Neural progenitor cell (in vitro differentiated cells): Measurements from ENCODE around the gene FBXO4. TPM values are rescaled to one million over a fixed set of nuclear protein-coding genes. Genes with fewer than 3 reads are reported as not detected.
"Not testable (repeated sequence)": the region's sequence is repeated elsewhere in the genome, so short reads cannot be mapped to it uniquely, and the experiment has no call there.

ENCODE experiments used
- DNase-seq: peaks from one replicate; pipeline ENCODE4 v3.0.0-alpha.2; 2016; ENCODE audit warnings: low spot score
- H2AFZ ChIP-seq: fragments of 200-600 bp; sonication (generic); replicated peaks from 2 replicates; pipeline ENCODE4 v1.6.1; 2016; ENCODE audit warnings: antibody characterized with exemption
- H3F3A ChIP-seq: fragments of 200-600 bp; sonication (generic); 2 replicates; pipeline ENCODE4 v1.6.1; 2016; ENCODE audit warnings: antibody characterized with exemption, low read depth
- H3K27ac ChIP-seq: fragments of 200-600 bp; sonication (generic); 2 replicates; pipeline ENCODE4 v1.5.1; 2016; ENCODE audit warnings: mild to moderate bottlenecking
- H3K27me3 ChIP-seq: fragments of 200-600 bp; sonication (generic); 2 replicates; pipeline ENCODE4 v1.6.1; 2016; ENCODE audit warnings: mild to moderate bottlenecking, moderate library complexity
- H3K36me3 ChIP-seq: fragments of 200-600 bp; sonication (generic); 2 replicates; pipeline ENCODE4 v1.5.1; 2016
- H3K4me1 ChIP-seq: fragments of 200-600 bp; sonication (generic); 2 replicates; pipeline ENCODE4 v1.6.1; 2016; ENCODE audit warnings: mixed run types
- H3K4me2 ChIP-seq: fragments of 200-600 bp; sonication (generic); 2 replicates; pipeline ENCODE4 v1.6.1; 2016
- H3K4me3 ChIP-seq: fragments of 200-600 bp; sonication (generic); 2 replicates; pipeline ENCODE4 v1.5.1; 2016
- H3K79me2 ChIP-seq: fragments of 200-600 bp; sonication (generic); 2 replicates; pipeline ENCODE4 v1.6.1; 2016; ENCODE audit warnings: low read depth
- H3K9ac ChIP-seq: fragments of 200-600 bp; sonication (generic); 2 replicates; pipeline ENCODE4 v1.6.1; 2016
- H3K9me3 ChIP-seq: fragments of 200-600 bp; sonication (generic); 2 replicates; pipeline ENCODE4 v1.5.1; 2016; ENCODE audit warnings: low read depth
- H4K20me1 ChIP-seq: fragments of 200-600 bp; sonication (generic); 2 replicates; pipeline ENCODE4 v1.6.1; 2016; ENCODE audit warnings: low read depth
- H3K27ac Mint-ChIP-seq: 3 replicates; pipeline ENCODE4 v1.8.0; 2021; ENCODE audit warnings: mixed read lengths
- H3K27me3 Mint-ChIP-seq: 2 replicates; pipeline ENCODE4 v1.8.0; 2022; ENCODE audit warnings: low read depth, mild to moderate bottlenecking, inconsistent platforms, moderate library complexity, mixed read lengths; ENCODE audit not compliant: insufficient read depth
- H3K36me3 Mint-ChIP-seq: 3 replicates; pipeline ENCODE4 v1.8.0; 2021; ENCODE audit warnings: mixed read lengths
- H3K4me1 Mint-ChIP-seq: 3 replicates; pipeline ENCODE4 v1.8.0; 2021; ENCODE audit warnings: mixed read lengths
- H3K4me3 Mint-ChIP-seq: 3 replicates; pipeline ENCODE4 v1.8.0; 2021; ENCODE audit warnings: mild to moderate bottlenecking, moderate library complexity, mixed read lengths
- H3K9me3 Mint-ChIP-seq: 3 replicates; pipeline ENCODE4 v1.8.0; 2020; ENCODE audit warnings: mixed read lengths
- CTCF ChIP-seq: fragments of 200-600 bp; sonication (generic); IDR thresholded peaks from 2 replicates; pipeline ENCODE4 v1.5.1; 2017; ENCODE audit warnings: antibody characterized with exemption, mild to moderate bottlenecking
- EZH2 ChIP-seq: fragments of 200-600 bp; sonication (generic); IDR thresholded peaks from 2 replicates; pipeline ENCODE4 v1.6.1; 2017; ENCODE audit warnings: antibody characterized with exemption, mild to moderate bottlenecking, moderate library complexity
- EZH2phosphoT487 ChIP-seq: fragments of 200-600 bp; sonication (generic); IDR thresholded peaks from 2 replicates; pipeline ENCODE4 v1.6.1; 2017; ENCODE audit warnings: antibody characterized with exemption
- total RNA-seq: library from RNA; depleted of rRNA; stranded (reverse); fragments of >200 nt; gene quantifications from 2 replicates; pipeline ENCODE4 v1.2.3, GENCODE V29; 2015; ENCODE audit warnings: low replicate concordance

FBXO4 gene
- total RNA-seq, 1 donor from 2014 or later, result 15.5 TPM

- peaks cover 10% of the 10 kb centered on the region for H3K4me1 ChIP-seq
Measured at GRCh38 chr5:41935544-41935943, 10.5 kb downstream of the FBXO4 start.

GRCh38 chr5:41940641-41941040, 15.6 kb downstream of the FBXO4 start:
- no peak overlapping the region for H3K4me3 ChIP-seq
- no peak overlapping the region for H3K27ac ChIP-seq
- no peaks in the 10 kb centered on the region for H3K27me3 ChIP-seq
- H3K36me3 Mint-ChIP-seq, result no peaks in the 10 kb centered on the region
- no peak overlapping the region for H3K4me3 Mint-ChIP-seq
- no peaks in the 10 kb centered on the region for H3K27me3 Mint-ChIP-seq
- no peak overlapping the region for H3K9ac ChIP-seq
- H3K36me3 ChIP-seq, result no peaks in the 10 kb centered on the region
- H3K27ac Mint-ChIP-seq, result no peak overlapping the region
- no peak overlapping the region for H2AFZ ChIP-seq
- H3K4me2 ChIP-seq, result no peak overlapping the region
- H3K4me1 Mint-ChIP-seq, result peaks cover 2% of the 10 kb centered on the region
- H3K79me2 ChIP-seq, result no peaks in the 10 kb centered on the region
- H3K4me1 ChIP-seq, result peaks cover 4% of the 10 kb centered on the region
- TF ChIP-seq CTCF (no peak), EZH2phosphoT487 (no peak), EZH2 (no peak)
- no peaks in the 10 kb centered on the region for H4K20me1 ChIP-seq
- no peak for DNase-seq
- H3K9me3 ChIP-seq, result no peaks in the 10 kb centered on the region
- H3K9me3 Mint-ChIP-seq, result no peaks in the 10 kb centered on the region
- no peaks in the 10 kb centered on the region for H3F3A ChIP-seq

More at GRCh38 chr5:41935544-41935943, 10.5 kb downstream of the FBXO4 start:
- Histone ChIP-seq H3K36me3 (no peaks in the 10 kb centered on the region), H3F3A (no peaks in the 10 kb centered on the region), H4K20me1 (no peaks in the 10 kb centered on the region), H3K9me3 (no peaks in the 10 kb centered on the region), H3K4me2 (no peak overlapping the region), H2AFZ (peak overlapping the region; percentile 94), H3K79me2 (no peaks in the 10 kb centered on the region), H3K9ac (no peak overlapping the region), H3K4me3 (no peak overlapping the region), H3K27me3 (no peaks in the 10 kb centered on the region), H3K27ac (peak overlapping the region; percentile 71)
- Mint-ChIP-seq H3K4me1 (no peaks in the 10 kb centered on the region), H3K27ac (no peak overlapping the region), H3K36me3 (no peaks in the 10 kb centered on the region), H3K4me3 (no peak overlapping the region), H3K9me3 (no peaks in the 10 kb centered on the region), H3K27me3 (no peaks in the 10 kb centered on the region)
- peak; percentile 27 for DNase-seq
- TF ChIP-seq EZH2phosphoT487 (no peak), CTCF (no peak), EZH2 (no peak)

GRCh38 chr5:41945332-41945955, 20.4 kb downstream of the FBXO4 start:
- H3K4me3 Mint-ChIP-seq, H3K4me1 ChIP-seq, H3F3A ChIP-seq, H3K27me3 ChIP-seq, H3K27ac ChIP-seq, H3K27ac Mint-ChIP-seq, H2AFZ ChIP-seq, H3K4me3 ChIP-seq, H3K9me3 ChIP-seq, H3K36me3 ChIP-seq, H3K4me2 ChIP-seq, H3K36me3 Mint-ChIP-seq, H3K27me3 Mint-ChIP-seq, H3K79me2 ChIP-seq, H3K9me3 Mint-ChIP-seq, H3K9ac ChIP-seq, H4K20me1 ChIP-seq, H3K4me1 Mint-ChIP-seq: not testable (repeated sequence)
- peak; percentile 7 for DNase-seq

DNA sequence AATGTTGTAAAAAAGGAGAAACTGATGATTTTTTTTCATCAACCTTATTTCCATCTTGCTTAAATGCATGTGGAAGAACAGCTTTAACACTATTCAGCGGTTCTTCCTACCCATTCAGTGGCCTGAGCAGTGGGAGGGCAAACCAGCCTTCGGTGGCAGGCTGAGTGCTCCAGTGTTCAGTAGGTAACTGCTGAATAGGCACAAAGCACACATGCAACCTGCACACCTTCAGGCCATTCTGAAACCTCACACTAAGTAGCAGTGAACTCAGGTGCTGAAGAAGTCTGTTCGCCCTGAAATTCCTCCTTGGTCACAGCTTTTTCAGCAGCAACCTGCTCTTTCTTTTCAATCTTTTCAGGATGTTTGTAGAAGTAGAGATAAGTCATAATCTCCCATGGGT, 26.1 kb downstream of the FBXO4 start:
- Histone ChIP-seq H3K9ac (no peak overlapping the region), H3K4me2 (no peak overlapping the region), H3K36me3 (no peaks in the 10 kb centered on the region), H4K20me1 (no peaks in the 10 kb centered on the region), H3K79me2 (no peaks in the 10 kb centered on the region), H3K4me1 (no peaks in the 10 kb centered on the region), H3K27ac (no peak overlapping the region), H3K4me3 (no peak overlapping the region), H2AFZ (no peak overlapping the region), H3K9me3 (no peaks in the 10 kb centered on the region), H3K27me3 (no peaks in the 10 kb centered on the region), H3F3A (no peaks in the 10 kb centered on the region)
- Mint-ChIP-seq H3K4me1 (no peaks in the 10 kb centered on the region), H3K36me3 (no peaks in the 10 kb centered on the region), H3K27ac (no peak overlapping the region), H3K9me3 (peaks cover 3% of the 10 kb centered on the region), H3K27me3 (no peaks in the 10 kb centered on the region), H3K4me3 (no peak overlapping the region)
- no peak for DNase-seq
- TF ChIP-seq CTCF (no peak), EZH2 (no peak), EZH2phosphoT487 (no peak)
